GM21360 (cell line): ENCODE results near the gene IPO13.

Experiments
- ATAC-seq: cut with Tn5 transposase; IDR thresholded peaks from one replicate; pipeline ENCODE4 v1.9.1; 2021; ENCODE audit warnings: mild to moderate bottlenecking, moderate library complexity; ENCODE audit not compliant: unreplicated experiment

IPO13 gene

GRCh38 chr1:43951021-43951985 is 4.6 kb downstream of the IPO13 start:
- ATAC-seq = no peak

GRCh38 chr1:43952731-43953346 is 6.1 kb downstream of the IPO13 start:
- no peak for ATAC-seq

- no peak for ATAC-seq
Measured at GRCh38 chr1:43953361-43953760, 6.6 kb downstream of the IPO13 start.

- no peak for ATAC-seq
Measured at GRCh38 chr1:43954036-43954435, 7.3 kb downstream of the IPO13 start.

GRCh38 chr1:43956234-43956633 is 9.5 kb downstream of the IPO13 start:
- no peak for ATAC-seq

GRCh38 chr1:43957407-43958040 is 10.8 kb downstream of the IPO13 start:
- no peak for ATAC-seq

GRCh38 chr1:43958351-43959255 is 11.9 kb downstream of the IPO13 start:
- ATAC-seq = no peak

GRCh38 chr1:43960798-43961197 is 14.0 kb downstream of the IPO13 start:
- no peak for ATAC-seq

GRCh38 chr1:43961692-43962091 is 14.9 kb downstream of the IPO13 start:
- ATAC-seq = no peak

GRCh38 chr1:43962324-43962723 is 15.6 kb downstream of the IPO13 start:
- ATAC-seq = no peak

- no peak for ATAC-seq
Measured at GRCh38 chr1:43963006-43963405, 16.3 kb downstream of the IPO13 start.

- ATAC-seq = no peak
Measured at GRCh38 chr1:43963890-43964289, 17.1 kb downstream of the IPO13 start.

- no peak for ATAC-seq
Measured at GRCh38 chr1:43965316-43965715, 18.6 kb downstream of the IPO13 start.

GRCh38 chr1:43968348-43968948 is 21.7 kb downstream of the IPO13 start:
- ATAC-seq = no peak

- no peak for ATAC-seq
Measured at GRCh38 chr1:43969416-43969745, 22.6 kb downstream of the IPO13 start.

GRCh38 chr1:43969746-43970466 is 23.2 kb downstream of the IPO13 start, which contains the start of gene DPH2:
Gene DPH2, plus strand, starts transcription at chr1:43970010. Its CDS starts 166 bp downstream, at chr1:43970176.
- peak; percentile 82 for ATAC-seq

GRCh38 chr1:43970502-43970901 is 23.8 kb downstream of the IPO13 start:
- no peak for ATAC-seq

- ATAC-seq = no peak
Measured at GRCh38 chr1:43970911-43971310, 24.2 kb downstream of the IPO13 start.

- ATAC-seq = no peak
Measured at GRCh38 chr1:43971336-43971980, 24.7 kb downstream of the IPO13 start.
